Lung (tissue), 12 donors: ENCODE data around the gene GAB2. TPM values are rescaled to one million over a fixed set of nuclear protein-coding genes. Genes with fewer than 3 reads are reported as not detected.

ENCODE experiments used
- ATAC-seq: fragments of 200-7000 bp; cut with Tn5 transposase; one replicate; pipeline ENCODE4 v1.9.1; 2020; ENCODE audit warnings: moderate number of reproducible peaks; ENCODE audit not compliant: insufficient read depth, low FRiP score
- DNase-seq, 3 donors: peaks; one replicate each; pipeline ENCODE4 v3.0.0-alpha.2; 2013 to 2017
- H3K27ac ChIP-seq, 2 donors: one replicate each; pipeline ENCODE4 v1.5.1; 2013; ENCODE audit warnings: mild to moderate bottlenecking in 2 of 2, moderate library complexity in 2 of 2, control low read depth in 1 of 2, inconsistent platforms in 1 of 2, low read depth in 1 of 2, low read length in 1 of 2
- H3K27me3 ChIP-seq, 3 donors: one replicate each; pipeline ENCODE4 v1.5.1; 2013; ENCODE audit warnings: low read length in 2 of 3; ENCODE audit not compliant: control insufficient read depth in 3 of 3, insufficient read depth in 3 of 3
- H3K36me3 ChIP-seq, 4 donors: one replicate each; pipeline ENCODE4 v1.5.1; 2013; ENCODE audit warnings: low read length in 4 of 4, mild to moderate bottlenecking in 1 of 4, moderate library complexity in 1 of 4; ENCODE audit not compliant: control insufficient read depth in 4 of 4, insufficient read depth in 4 of 4
- H3K4me1 ChIP-seq, 5 donors: one replicate each; pipeline ENCODE4 v1.5.1; 2013; ENCODE audit warnings: low read length in 5 of 5, mild to moderate bottlenecking in 2 of 5, moderate library complexity in 1 of 5; ENCODE audit not compliant: control insufficient read depth in 5 of 5, insufficient read depth in 5 of 5
- H3K4me3 ChIP-seq: one replicate; pipeline ENCODE4 v1.5.1; 2013; ENCODE audit warnings: mild to moderate bottlenecking, control low read depth, moderate library complexity
- H3K9ac ChIP-seq, 2 donors: one replicate each; pipeline ENCODE4 v1.5.1; 2013; ENCODE audit warnings: low read length in 2 of 2, control low read depth in 1 of 2; ENCODE audit not compliant: insufficient read depth in 1 of 2
- H3K9me3 ChIP-seq, 4 donors: one replicate each; pipeline ENCODE4 v1.5.1; 2013; ENCODE audit warnings: low read length in 3 of 4, mild to moderate bottlenecking in 1 of 4, moderate library complexity in 1 of 4; ENCODE audit not compliant: control insufficient read depth in 4 of 4, insufficient read depth in 3 of 4
- WGBS, 2 donors: extraction: QIAGEN DNeasy Blood & Tissue Kit; methylation state at CpG; one replicate each; pipeline ENCODE4 v1.1.7; 2013; 5-methylcytosine and 5-hydroxymethylcytosine counted together
- polyA plus RNA-seq, 2 donors: library from polyadenylated mRNA; stranded (reverse); fragments of 200-250 nt; gene quantifications; one replicate each; pipeline ENCODE4 v1.2.1, GENCODE V29; 2013
- total RNA-seq, 2 donors: library from RNA; depleted of rRNA in 1 of 2; stranded (reverse); fragments of >200 nt in 1 of 2; gene quantifications; one replicate each; pipeline ENCODE4 v1.2.1, GENCODE V29; 2014 to 2021
- TF ChIP-seq, protein P1 (sequence below): IDR thresholded peaks from 2 replicates; pipeline ENCODE4 v1.5.1; 2012; ENCODE audit warnings: mild to moderate bottlenecking; ENCODE audit errors: control extremely low read depth, extremely low read depth
- donor health status: control.
- donor health status: control.
- donor health status: Bipolar disorder and iron deficiency.
- donor health status: healthy.
- donor health status: DM: yes; HTN: yes; CAD: no.

The GAB2 gene
- total and polyA plus RNA-seq, 4 donors, result 17.8 to 47.9 (median 23.1) TPM

- Histone ChIP-seq H3K27ac (peak overlapping the region in 1 of 2 donors; percentile 62), H3K9ac (no peak overlapping the region), H3K36me3 (peaks cover 0 to 3% (median 0%) of the 10 kb centered on the region in 4 donors), H3K27me3 (no peaks in the 10 kb centered on the region), H3K4me3 (no peak overlapping the region), H3K9me3 (no peaks in the 10 kb centered on the region), H3K4me1 (peaks cover 8 to 33% (median 29%) of the 10 kb centered on the region in 5 donors)
- TF ChIP-seq, protein P1, sequence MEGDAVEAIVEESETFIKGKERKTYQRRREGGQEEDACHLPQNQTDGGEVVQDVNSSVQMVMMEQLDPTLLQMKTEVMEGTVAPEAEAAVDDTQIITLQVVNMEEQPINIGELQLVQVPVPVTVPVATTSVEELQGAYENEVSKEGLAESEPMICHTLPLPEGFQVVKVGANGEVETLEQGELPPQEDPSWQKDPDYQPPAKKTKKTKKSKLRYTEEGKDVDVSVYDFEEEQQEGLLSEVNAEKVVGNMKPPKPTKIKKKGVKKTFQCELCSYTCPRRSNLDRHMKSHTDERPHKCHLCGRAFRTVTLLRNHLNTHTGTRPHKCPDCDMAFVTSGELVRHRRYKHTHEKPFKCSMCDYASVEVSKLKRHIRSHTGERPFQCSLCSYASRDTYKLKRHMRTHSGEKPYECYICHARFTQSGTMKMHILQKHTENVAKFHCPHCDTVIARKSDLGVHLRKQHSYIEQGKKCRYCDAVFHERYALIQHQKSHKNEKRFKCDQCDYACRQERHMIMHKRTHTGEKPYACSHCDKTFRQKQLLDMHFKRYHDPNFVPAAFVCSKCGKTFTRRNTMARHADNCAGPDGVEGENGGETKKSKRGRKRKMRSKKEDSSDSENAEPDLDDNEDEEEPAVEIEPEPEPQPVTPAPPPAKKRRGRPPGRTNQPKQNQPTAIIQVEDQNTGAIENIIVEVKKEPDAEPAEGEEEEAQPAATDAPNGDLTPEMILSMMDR, result no peak
- 94% methylated on average over 5 of the region's 5 CpGs for WGBS, 2 donors
- DNase-seq, result no peak
- no peak for ATAC-seq
These were observed 105.8 kb downstream of the GAB2 start for GRCh38 chr11:78311702-78312371.

- Histone ChIP-seq H3K9me3 (no peaks in the 10 kb centered on the region), H3K9ac (peak overlapping the region in 1 of 2 donors; percentile 45), H3K27me3 (no peaks in the 10 kb centered on the region), H3K4me1 (peaks cover 8 to 35% (median 29%) of the 10 kb centered on the region in 5 donors), H3K27ac (peak overlapping the region in 1 of 2 donors; percentile 65), H3K4me3 (no peak overlapping the region), H3K36me3 (peaks cover 0 to 3% (median 0%) of the 10 kb centered on the region in 4 donors)
- DNase-seq (peak; percentile 54 to 86 (median 82)), ATAC-seq (no peak)
- 51 to 53% methylated on average over 6 of the region's 6 CpGs for WGBS, 2 donors
- TF ChIP-seq, protein P1, result no peak
These were observed 107.1 kb downstream of the GAB2 start for GRCh38 chr11:78310500-78310909.

DNA sequence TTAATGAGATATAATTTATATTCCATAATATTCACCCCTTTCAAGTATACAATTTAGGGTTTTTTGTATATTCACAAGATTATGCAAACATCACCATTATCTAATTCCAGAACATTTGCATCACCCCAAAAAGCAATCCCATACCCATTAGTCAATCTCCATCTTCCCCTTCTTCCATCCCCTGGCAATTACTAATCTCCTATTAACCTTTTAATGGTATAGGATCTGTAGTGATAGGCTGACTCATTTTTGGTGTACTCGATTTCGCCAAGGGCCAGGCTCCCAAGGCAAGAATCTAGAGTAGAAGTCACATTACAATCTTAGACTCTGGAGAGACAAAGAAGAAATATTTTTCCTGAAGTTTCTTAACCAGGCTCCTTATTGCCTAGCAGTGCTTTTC, 113.4 kb downstream of the GAB2 start:
- Histone ChIP-seq H3K9ac (no peak overlapping the region), H3K4me1 (peaks cover 0 to 12% (median 2%) of the 10 kb centered on the region in 5 donors), H3K4me3 (no peak overlapping the region), H3K27ac (no peak overlapping the region), H3K36me3 (peaks cover 0 to 1% (median 0%) of the 10 kb centered on the region in 4 donors), H3K9me3 (no peaks in the 10 kb centered on the region), H3K27me3 (no peaks in the 10 kb centered on the region)
- TF ChIP-seq, protein P1, result no peak
- no peak for DNase-seq
- 93 to 96% methylated on average over 2 of the region's 2 CpGs for WGBS, 2 donors
- ATAC-seq, result no peak
